HG03064 (cell line): Measurements from ENCODE around the gene GPR137.

Experiments used
- ATAC-seq: cut with Tn5 transposase; IDR thresholded peaks from one replicate; pipeline ENCODE4 v1.9.1; 2021; ENCODE audit warnings: low read depth; ENCODE audit not compliant: unreplicated experiment

GPR137 gene

DNA sequence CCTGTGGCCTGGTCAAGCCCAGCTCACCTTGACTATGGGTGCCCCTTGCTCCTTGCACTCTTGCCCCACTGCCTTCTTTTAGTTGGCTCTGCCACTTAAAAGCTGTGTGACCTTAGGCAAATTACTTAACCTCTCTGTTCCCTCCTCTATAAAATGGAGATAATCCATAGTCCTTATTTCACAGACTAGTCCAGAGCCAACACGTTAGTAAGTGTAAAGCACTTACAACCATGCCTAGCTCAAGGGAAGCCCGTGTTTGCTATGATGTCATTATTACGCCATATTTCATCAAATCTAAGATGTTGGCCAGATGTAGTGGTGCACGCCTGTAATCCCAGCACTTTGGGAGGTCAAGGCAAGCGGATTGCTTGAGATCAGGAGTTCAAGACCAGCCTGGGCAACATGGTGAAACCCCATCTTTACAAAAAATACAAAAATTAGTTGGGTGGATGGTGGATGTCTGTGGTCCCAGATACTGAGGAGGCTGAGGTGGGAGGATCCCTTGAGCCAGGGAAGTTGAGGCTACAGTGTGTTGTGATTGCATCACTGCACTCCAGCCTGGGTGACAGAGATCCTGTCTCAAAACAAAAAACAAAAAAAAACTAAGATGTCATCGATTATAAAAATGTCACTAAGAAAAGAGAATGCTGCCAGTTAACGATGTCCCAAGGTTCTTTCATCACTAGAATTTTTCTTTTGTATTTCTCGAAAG lies 52.0 kb downstream of the GPR137 start:
- ATAC-seq, result no peak

DNA sequence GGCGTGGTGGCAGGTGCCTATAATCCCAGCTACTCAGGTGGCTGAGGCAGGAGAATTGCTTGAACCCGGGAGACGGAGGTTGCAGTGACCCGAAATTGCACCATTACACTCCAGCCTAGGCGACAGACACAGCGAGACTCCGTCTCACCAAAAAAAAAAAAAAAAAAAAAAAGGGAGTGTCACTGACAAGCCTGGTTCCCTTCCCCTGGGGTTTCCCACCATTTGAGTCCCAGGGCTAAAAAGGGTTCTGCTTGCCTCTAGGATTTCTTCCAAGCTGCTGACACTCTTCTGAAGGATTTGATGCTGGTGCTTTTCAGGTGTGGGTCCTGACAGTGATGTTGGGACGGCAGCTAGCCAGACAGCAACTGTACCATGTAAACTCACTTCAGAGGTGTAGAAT lies 53.1 kb downstream of the GPR137 start:
- ATAC-seq, result no peak
